HepG2 (cell line): Measurements from ENCODE around the gene BACE1-AS. TPM values are rescaled to one million over a fixed set of nuclear protein-coding genes. Genes with fewer than 3 reads are reported as not detected.
A peak's percentile ranks its signal among the peaks of the same experiment; 100 is the strongest.

Experiments used
- ATAC-seq: fragments of 200-7000 bp; cut with Tn5 transposase; 3 replicates; pipeline ENCODE4 v1.9.1; 2020; ENCODE audit warnings: mild to moderate bottlenecking, moderate library complexity
- BruUV-seq: library from RNA; stranded (reverse); fragments of 400-500 nt; replicated peaks from 2 replicates; lab custom pipeline; 2021; lab: Mats Ljungman, UMichigan
- CTCF ChIA-PET: fragments of 300-600 bp; formaldehyde crosslinking; extraction: SDS; loops from one replicate; lab custom pipeline; 2021; ENCODE audit warnings: low total read pairs, inconsistent platforms, low intra/inter-chr PET ratio; lab: Yijun Ruan, JAX
- POLR2A ChIA-PET: fragments of 350-600 bp; sonication (Branson Sonifier 250); formaldehyde crosslinking; loops from one replicate; lab custom pipeline; 2020; ENCODE audit warnings: antibody characterized with exemption, inconsistent platforms; lab: Yijun Ruan, JAX
- DNase-seq: peaks from one replicate; pipeline ENCODE4 v3.0.0-alpha.2; 2015; ENCODE audit warnings: low spot score
- FAIRE-seq: peaks from 3 replicates; lab custom pipeline; 2011; peaks lifted over from hg19 to GRCh38; lab: Jason Lieb, UNC
- H2AFZ ChIP-seq: one replicate; pipeline ENCODE4 v1.6.1; 2011; ENCODE audit warnings: low read length, inconsistent platforms
- H3K27ac ChIP-seq: fragments of 300-600 bp; 3 replicates; pipeline ENCODE4 v1.8.0; 2011; ENCODE audit warnings: mixed run types, mild to moderate bottlenecking, mixed read lengths, low read length, inconsistent platforms; ENCODE audit not compliant: insufficient read depth; ENCODE audit errors: extremely low read length
- H3K27me3 ChIP-seq, 2 experiments: fragments of 200-600 bp in 1 of 2; 2 replicates in 1 of 2; 3 replicates in 1 of 2; pipeline versions ENCODE4 v1.6.0 to v1.8.0; 2011; ENCODE audit warnings: low read length in 2 of 2, mild to moderate bottlenecking in 2 of 2, moderate library complexity in 2 of 2, inconsistent platforms in 1 of 2; ENCODE audit not compliant: insufficient read depth in 2 of 2, control insufficient read depth in 1 of 2
- H3K36me3 ChIP-seq, 2 experiments: fragments of 200-600 bp in 1 of 2; replicated peaks in 1 of 2; 2 replicates in 1 of 2; 3 replicates in 1 of 2; pipeline versions ENCODE4 v1.5.1 to v1.8.0; 2011; ENCODE audit warnings: low read length in 2 of 2, inconsistent platforms in 1 of 2; ENCODE audit not compliant: insufficient read depth in 2 of 2, control insufficient read depth in 1 of 2
- H3K4me1 ChIP-seq: 2 replicates; pipeline ENCODE4 v1.5.1; 2012; ENCODE audit warnings: low read length, inconsistent platforms; ENCODE audit not compliant: insufficient read depth
- H3K4me2 ChIP-seq: 2 replicates; pipeline ENCODE4 v1.6.0; 2011; ENCODE audit warnings: low read depth, low read length, inconsistent platforms
- H3K4me3 ChIP-seq, 3 experiments: fragments of 200-600 bp in 1 of 3; sonication (generic), shearing (Covaris generic) in 1 of 3; replicated peaks in 1 of 3; 2 replicates each; pipeline ENCODE4 v1.5.1; 2011 to 2016; ENCODE audit warnings: low read length in 3 of 3, inconsistent platforms in 2 of 3, low read depth in 2 of 3, mild to moderate bottlenecking in 2 of 3, control low read depth in 1 of 3, mixed read lengths in 1 of 3; ENCODE audit not compliant: insufficient read depth in 1 of 3
- H3K79me2 ChIP-seq: one replicate; pipeline ENCODE4 v1.6.1; 2011; ENCODE audit warnings: low read length, inconsistent platforms; ENCODE audit not compliant: insufficient read depth
- H3K9ac ChIP-seq: 2 replicates; pipeline ENCODE4 v1.6.0; 2011; ENCODE audit warnings: mild to moderate bottlenecking, low read depth, low read length, inconsistent platforms; ENCODE audit not compliant: insufficient read depth
- H3K9me3 ChIP-seq: 2 replicates; pipeline ENCODE4 v1.5.1; 2012; ENCODE audit warnings: mild to moderate bottlenecking, low read length
- H4K20me1 ChIP-seq: 2 replicates; pipeline ENCODE4 v1.6.0; 2011; ENCODE audit warnings: inconsistent platforms, mild to moderate bottlenecking, low read length, moderate library complexity; ENCODE audit not compliant: insufficient read depth
- CREB1 ChIP-seq, 2 experiments: fragments of 450-650 bp in 1 of 2; IDR thresholded peaks; 2 replicates each; pipeline ENCODE4 v1.6.1; 2016 to 2017; ENCODE audit warnings: control low read depth in 1 of 2, mild to moderate bottlenecking in 1 of 2, missing compliant biosample characterization in 1 of 2, missing genetic modification characterization in 1 of 2
- HOXA9 ChIP-seq: sonication (generic); formaldehyde crosslinking; IDR thresholded peaks from 2 replicates; pipeline ENCODE4 v1.8.1; 2022; ENCODE audit warnings: missing genetic modification reagents, mild to moderate bottlenecking, moderate library complexity, borderline replicate concordance
- MAFK ChIP-seq, 2 experiments: IDR thresholded peaks in 1 of 2; conservative IDR thresholded peaks in 1 of 2; 2 replicates each; pipeline ENCODE4 v1.6.1; 2011; ENCODE audit warnings: improper control_type of control experiment in 2 of 2, low read length in 2 of 2
- RBAK ChIP-seq: sonication (generic); formaldehyde crosslinking; IDR thresholded peaks from 2 replicates; pipeline ENCODE4 v1.5.1; 2020; ENCODE audit warnings: mild to moderate bottlenecking, missing genetic modification reagents
- RBM22 ChIP-seq: fragments of 200-400 bp; formaldehyde crosslinking; optimal IDR thresholded peaks from 2 replicates; pipeline ENCODE3; 2017; ENCODE audit warnings: mild to moderate bottlenecking, low read length, moderate library complexity
- SMARCE1 ChIP-seq: fragments of 450-650 bp; IDR thresholded peaks from 2 replicates; pipeline ENCODE4 v1.6.1; 2017; ENCODE audit warnings: borderline replicate concordance
- ZBTB40 ChIP-seq, 2 experiments: fragments of 450-650 bp in 1 of 2; sonication (generic) in 1 of 2; formaldehyde crosslinking in 1 of 2; IDR thresholded peaks; 2 replicates each; pipeline versions ENCODE4 v1.6.1 to v1.8.0; 2016 to 2022; ENCODE audit warnings: antibody characterized with exemption in 1 of 2, mild to moderate bottlenecking in 1 of 2, missing genetic modification reagents in 1 of 2
- ZNF773 ChIP-seq: sonication (generic); formaldehyde crosslinking; IDR thresholded peaks from 2 replicates; pipeline ENCODE4 v1.4.0; 2020; ENCODE audit warnings: missing genetic modification reagents, borderline replicate concordance
- WGBS: methylation state at CpG from one replicate; pipeline ENCODE4 v1.1.6; 2017; ENCODE audit warnings: low lambda C conversion rate; 5-methylcytosine and 5-hydroxymethylcytosine counted together
- in situ Hi-C: cut with HindIII; loops from 2 replicates; pipeline ENCODE4 v1.10.0; 2017; ENCODE audit warnings: low pct_unique_long_range_greater_than_20kb; ENCODE audit not compliant: extremely low pct_ligation_motif_present
- intact Hi-C: fragments of 100-400 bp; cut with micrococcal nuclease; formaldehyde crosslinking; loops from one replicate; pipeline ENCODE4 v1.10.0; 2022; ENCODE audit not compliant: unreplicated experiment
- polyA plus RNA-seq, 8 experiments: library from polyadenylated mRNA; depleted of rRNA in 3 of 8; stranded (reverse) in 7 of 8; unstranded in 1 of 8; fragments of >200 nt; fragmentation: Illumina TruSeq in 4 of 8; extraction: Trizol in 4 of 8; gene quantifications; 2 replicates each; pipeline versions ENCODE4 v1.2.1 to v1.2.3, GENCODE V29; 2011 to 2016; ENCODE audit warnings: low read depth in 4 of 8, missing spikeins in 1 of 8, mixed read lengths in 1 of 8; ENCODE audit not compliant: insufficient read depth in 1 of 8
- total RNA-seq, 5 experiments: library from RNA; depleted of rRNA; stranded (reverse); fragments of >200 nt; fragmentation: Illumina TruSeq; extraction: Trizol; gene quantifications; 2 replicates each; pipeline ENCODE4 v1.2.3, GENCODE V29; 2016; ENCODE audit warnings: low read depth in 1 of 5
- TF ChIP-seq, protein P1 (sequence below): sonication (generic); formaldehyde crosslinking; IDR thresholded peaks from 2 replicates; pipeline ENCODE4 v1.9.0; 2021; ENCODE audit warnings: missing genetic modification reagents, mild to moderate bottlenecking, borderline replicate concordance
- TF ChIP-seq, protein P2 (sequence below): IDR thresholded peaks from 2 replicates; pipeline ENCODE4 v1.6.1; 2016; ENCODE audit warnings: control low read depth

The BACE1-AS gene
- total and polyA plus RNA-seq, 2 of the 13 experiments (the other 11 are each of a cell fraction or from before 2014, with no cell fraction given), result 2.0 to 3.9 TPM

- TF ChIP-seq, protein P1, sequence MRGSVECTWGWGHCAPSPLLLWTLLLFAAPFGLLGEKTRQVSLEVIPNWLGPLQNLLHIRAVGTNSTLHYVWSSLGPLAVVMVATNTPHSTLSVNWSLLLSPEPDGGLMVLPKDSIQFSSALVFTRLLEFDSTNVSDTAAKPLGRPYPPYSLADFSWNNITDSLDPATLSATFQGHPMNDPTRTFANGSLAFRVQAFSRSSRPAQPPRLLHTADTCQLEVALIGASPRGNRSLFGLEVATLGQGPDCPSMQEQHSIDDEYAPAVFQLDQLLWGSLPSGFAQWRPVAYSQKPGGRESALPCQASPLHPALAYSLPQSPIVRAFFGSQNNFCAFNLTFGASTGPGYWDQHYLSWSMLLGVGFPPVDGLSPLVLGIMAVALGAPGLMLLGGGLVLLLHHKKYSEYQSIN, result no peak
- TF ChIP-seq CREB1 (IDR thresholded peaks at IDR 0.05), result no peak
- TF ChIP-seq CREB1 (CRISPR knock-in tag; IDR thresholded peaks at IDR 0.05), result no peak
- TF ChIP-seq, protein P2, sequence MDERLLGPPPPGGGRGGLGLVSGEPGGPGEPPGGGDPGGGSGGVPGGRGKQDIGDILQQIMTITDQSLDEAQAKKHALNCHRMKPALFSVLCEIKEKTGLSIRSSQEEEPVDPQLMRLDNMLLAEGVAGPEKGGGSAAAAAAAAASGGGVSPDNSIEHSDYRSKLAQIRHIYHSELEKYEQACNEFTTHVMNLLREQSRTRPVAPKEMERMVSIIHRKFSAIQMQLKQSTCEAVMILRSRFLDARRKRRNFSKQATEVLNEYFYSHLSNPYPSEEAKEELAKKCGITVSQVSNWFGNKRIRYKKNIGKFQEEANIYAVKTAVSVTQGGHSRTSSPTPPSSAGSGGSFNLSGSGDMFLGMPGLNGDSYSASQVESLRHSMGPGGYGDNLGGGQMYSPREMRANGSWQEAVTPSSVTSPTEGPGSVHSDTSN (CRISPR knock-in tag), result no peak
- TF ChIP-seq ZNF773 (CRISPR knock-in tag), result no peak
- TF ChIP-seq SMARCE1, result no peak
- TF ChIP-seq RBAK (CRISPR knock-in tag), result no peak
- TF ChIP-seq HOXA9 (CRISPR knock-in tag), result no peak
- no peak for TF ChIP-seq RBM22
Observed at GRCh38 chr11:117334896-117335295, 43.8 kb downstream of the BACE1-AS start (continued).

DNA sequence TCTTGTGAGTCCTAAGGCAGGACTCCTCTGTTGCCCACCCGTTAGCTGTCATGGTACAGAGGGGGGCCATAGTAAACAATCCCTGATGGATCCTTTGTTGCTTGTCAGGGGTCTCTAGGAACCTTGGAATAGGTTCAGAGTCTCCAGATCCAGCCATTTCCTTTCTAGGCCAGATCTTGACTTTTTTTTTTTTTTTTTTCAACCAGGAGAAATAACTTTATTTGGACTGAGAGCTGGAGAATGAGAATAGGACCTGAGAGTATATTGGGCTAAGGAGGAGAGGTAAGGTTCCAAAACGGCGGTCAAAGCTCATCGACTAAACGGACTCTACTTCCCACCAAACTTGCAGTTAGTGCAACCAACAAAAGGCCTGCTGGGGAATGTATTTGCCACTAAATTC is 44.3 kb downstream of the BACE1-AS start:
- POLR2A ChIA-PET, result no interaction called here
- no peak overlapping the region for H3K4me3 ChIP-seq
- CTCF ChIA-PET, result no interaction called here
- no peaks in the 10 kb centered on the region for H3K79me2 ChIP-seq
- H3K4me1 ChIP-seq, result peaks cover 10% of the 10 kb centered on the region
- H3K27ac ChIP-seq, result no peak overlapping the region
- 92% methylated on average over 5 of the region's 5 CpGs for WGBS
- TF ChIP-seq MAFK (conservative IDR thresholded peaks at IDR 0.05 in 1 of 2, IDR thresholded peaks at IDR 0.05 in 1 of 2; ENCODE audit: low read length in 2 of 2) (no peak), ZBTB40 (IDR thresholded peaks at IDR 0.05) (peak; percentile 69), ZBTB40 (CRISPR knock-in tag; IDR thresholded peaks at IDR 0.05) (no peak)
- BruUV-seq, result no TSS peak
- H2AFZ ChIP-seq, result no peak overlapping the region
- intact Hi-C loops, result no loop called here
- in situ Hi-C loops, result no loop called here
- no peaks in the 10 kb centered on the region for H3K9me3 ChIP-seq
- no peaks in the 10 kb centered on the region for H4K20me1 ChIP-seq
- no peak overlapping the region for H3K9ac ChIP-seq
- peaks cover 0 to 1% of the 10 kb centered on the region in 2 experiments; a peak in 2 of 5 replicates for H3K36me3 ChIP-seq
- no peak overlapping the region for H3K4me2 ChIP-seq
- no peak for ATAC-seq
- no peak for FAIRE-seq
- H3K27me3 ChIP-seq, result no peaks in the 10 kb centered on the region
- no peak for DNase-seq
